Choroid plexus epithelial cell (primary cell): ENCODE measurements around the gene STPG4.
A peak's percentile ranks its signal among the peaks of the same experiment; 100 is the strongest.

Source experiments
- DNase-seq: peaks from one replicate; pipeline ENCODE4 v3.0.0-alpha.2; 2010; ENCODE audit warnings: low read depth
- H3K4me3 ChIP-seq: 2 replicates; pipeline ENCODE4 v1.5.1; 2011; ENCODE audit warnings: low read depth, mild to moderate bottlenecking, control low read depth, low read length, moderate library complexity
- CTCF ChIP-seq: conservative IDR thresholded peaks from 2 replicates; pipeline ENCODE4 v1.5.1; 2011; ENCODE audit warnings: low read depth, mild to moderate bottlenecking, control low read depth, inconsistent platforms, low read length, moderate library complexity

The STPG4 gene

DNA sequence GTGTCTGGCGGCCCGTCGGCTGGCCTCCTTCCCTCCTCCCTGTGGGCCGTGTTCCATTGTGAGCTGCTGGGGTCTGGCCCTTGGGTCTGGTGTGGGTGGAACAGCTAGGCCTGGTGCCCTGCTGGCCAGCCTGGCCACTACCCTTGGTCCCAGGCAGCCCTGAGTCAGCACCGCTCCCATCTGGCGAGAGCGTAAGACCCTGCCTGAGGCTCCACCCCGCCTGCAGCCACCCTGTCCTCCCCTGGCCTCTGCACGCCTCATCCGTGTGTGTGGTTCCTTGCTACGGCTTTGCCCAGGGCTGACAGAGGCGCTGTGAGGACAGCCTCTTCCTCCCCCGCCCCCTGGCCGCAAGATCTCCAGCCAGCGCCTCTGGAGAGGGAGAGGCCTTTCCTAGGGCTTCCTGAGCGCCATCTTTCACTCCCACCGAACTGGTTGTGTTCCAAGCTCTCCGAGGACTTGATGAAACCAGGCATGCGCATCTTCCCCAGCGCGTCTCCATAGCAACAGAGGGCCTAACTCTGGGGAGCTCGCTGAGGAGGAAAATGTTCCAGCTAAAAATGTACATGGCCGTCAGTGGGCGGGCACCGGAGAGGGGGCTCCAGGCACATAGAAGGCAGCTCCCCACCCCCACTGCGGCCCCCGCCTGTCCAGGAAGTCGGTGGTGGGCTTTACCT, 83.0 kb downstream of the STPG4 start:
- TF ChIP-seq CTCF: no peak
- no peak for DNase-seq
- H3K4me3 ChIP-seq: no peak overlapping the region

DNA sequence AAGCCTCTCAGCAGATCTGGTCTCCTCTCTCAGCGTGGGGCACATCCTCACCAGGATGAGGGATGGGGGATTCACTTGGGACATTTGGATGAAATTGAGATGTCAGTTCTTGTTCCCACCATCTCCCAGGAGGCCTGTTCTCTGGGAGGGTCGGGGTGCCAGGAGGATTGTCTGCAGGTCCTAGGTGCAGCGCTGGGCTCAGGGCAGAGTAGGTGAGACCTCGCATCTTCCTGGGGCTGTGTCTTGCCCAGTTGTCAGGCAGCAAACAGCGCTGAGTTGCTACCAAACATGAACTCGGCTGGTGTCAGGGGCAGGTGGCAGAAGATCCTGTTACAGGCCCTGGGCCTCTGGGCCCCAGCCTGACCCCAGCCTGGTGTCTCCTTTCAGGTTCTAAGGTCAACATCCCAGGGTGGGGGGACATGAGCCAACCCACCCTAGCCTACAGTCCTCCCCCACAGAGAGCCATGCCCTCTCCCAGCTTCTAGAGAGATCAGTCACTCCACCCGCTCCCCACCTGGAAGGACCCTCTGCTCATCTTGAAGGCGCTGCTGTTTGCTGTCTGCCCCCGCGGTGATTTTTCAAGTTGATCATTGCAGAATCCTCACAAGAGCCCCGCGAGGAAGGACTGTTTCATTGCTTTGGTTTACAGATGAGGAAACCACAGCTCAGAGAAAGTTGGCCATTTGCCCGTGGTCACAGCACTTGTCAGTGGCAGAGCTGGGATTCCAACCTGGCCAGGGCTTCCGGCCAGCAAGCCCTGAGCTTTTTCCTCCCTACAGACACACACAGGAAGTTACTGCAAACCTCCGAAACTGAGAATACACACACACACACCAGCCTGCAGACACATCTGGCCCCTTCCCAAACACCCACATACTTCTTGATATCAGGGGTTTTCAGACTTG, 83.9 kb downstream of the STPG4 start:
- DNase-seq: peak; percentile 93
- no peak for TF ChIP-seq CTCF
- no peak overlapping the region for H3K4me3 ChIP-seq

DNA sequence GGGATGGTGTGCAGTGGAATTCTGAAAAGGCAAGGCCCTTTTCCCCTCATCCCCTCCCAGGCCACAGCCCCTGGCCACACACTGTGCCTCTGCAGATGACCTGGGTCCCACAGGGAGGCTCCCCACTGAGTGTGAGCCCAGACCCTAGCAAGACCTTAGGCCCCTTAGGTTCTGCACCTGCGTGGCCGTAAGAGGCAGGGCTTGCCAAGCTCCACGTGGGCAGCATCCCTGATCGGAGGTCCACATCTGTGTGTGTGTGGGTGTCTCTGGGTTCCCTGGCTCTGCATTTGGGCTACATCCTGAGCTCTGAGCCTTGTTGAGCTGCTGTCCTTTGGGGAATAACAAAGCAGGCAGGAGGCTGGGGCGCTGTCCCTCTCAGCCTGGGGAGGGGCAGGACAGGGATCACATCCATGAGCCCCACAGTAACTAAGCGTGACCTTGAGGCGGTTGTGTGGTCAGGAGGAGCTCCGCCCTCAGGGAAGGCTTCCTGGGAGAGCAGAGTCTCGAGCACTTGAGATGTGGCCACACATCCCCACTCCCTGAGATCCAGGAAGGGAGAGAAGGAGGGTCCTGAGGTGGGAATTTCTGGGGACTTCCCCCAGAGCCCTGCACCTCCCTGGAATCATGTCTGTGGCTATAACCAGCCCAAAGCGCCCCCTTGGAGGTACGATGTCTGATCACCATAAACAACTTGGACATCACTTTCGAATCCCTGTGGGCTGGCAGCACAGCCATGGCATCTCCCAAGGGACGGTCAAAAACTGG, 84.8 kb downstream of the STPG4 start:
- no peak overlapping the region for H3K4me3 ChIP-seq
- DNase-seq: no peak
- no peak for TF ChIP-seq CTCF

DNA sequence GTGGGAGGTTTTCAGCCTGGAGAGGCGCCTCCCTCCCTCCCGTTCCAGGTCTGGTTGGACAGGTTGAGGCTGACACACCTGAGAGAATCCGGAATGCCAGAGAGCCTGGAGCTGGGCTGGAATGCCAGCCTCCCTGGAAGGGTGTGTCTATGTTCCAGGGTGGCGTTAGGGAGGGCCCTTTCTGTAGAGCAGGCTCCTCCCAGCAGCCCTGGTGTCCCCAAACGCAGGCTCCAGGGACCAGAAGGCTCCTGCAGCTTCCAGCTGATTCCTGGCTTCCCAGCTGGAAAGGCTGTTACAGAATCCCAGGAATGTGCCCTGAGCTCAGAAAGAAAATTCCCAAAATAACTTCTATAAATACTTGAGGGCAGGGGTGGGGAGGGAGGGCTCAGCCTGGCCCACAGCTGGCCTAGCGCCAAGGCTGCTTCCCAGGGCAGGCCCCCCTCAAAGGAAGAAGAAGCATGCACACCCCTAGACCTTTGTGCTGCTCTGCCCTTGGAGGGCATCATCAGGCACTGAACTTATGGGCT, 85.4 kb downstream of the STPG4 start:
- no peak for DNase-seq
- TF ChIP-seq CTCF: no peak
- H3K4me3 ChIP-seq: no peak overlapping the region

GRCh38 chr2:47068981-47069627, 86.0 kb downstream of the STPG4 start:
- DNase-seq: no peak
- H3K4me3 ChIP-seq: no peak overlapping the region
- TF ChIP-seq CTCF: no peak

GRCh38 chr2:47067788-47068407, 87.2 kb downstream of the STPG4 start:
- DNase-seq: no peak
- H3K4me3 ChIP-seq: no peak overlapping the region
- no peak for TF ChIP-seq CTCF
